ENCODE data around the gene MET.

Gene MET

GRCh38 chr7:116779216-116779615, 107.2 kb downstream of the MET start:
- TF ChIP-seq USF1 (IDR thresholded peaks at IDR 0.05) (no peak), EP300 (IDR thresholded peaks at IDR 0.05; ENCODE audit: borderline replicate concordance) (no peak), YY1 (IDR thresholded peaks at IDR 0.05; ENCODE audit: low read depth) (no peak), TAF1 (IDR thresholded peaks at IDR 0.05; ENCODE audit: low read depth) (no peak), TEAD4 (IDR thresholded peaks at IDR 0.05) (no peak), RAD21 (IDR thresholded peaks at IDR 0.05; ENCODE audit: low read depth) (no peak), ZBTB7A (IDR thresholded peaks at IDR 0.05; ENCODE audit: low read depth) (no peak), NFIC (IDR thresholded peaks at IDR 0.05) (no peak), REST (IDR thresholded peaks at IDR 0.05; ENCODE audit: low read depth) (no peak), CEBPB (IDR thresholded peaks at IDR 0.05) (no peak), FOXM1 (IDR thresholded peaks at IDR 0.05; ENCODE audit: borderline replicate concordance, low read depth) (no peak), CREB1 (IDR thresholded peaks at IDR 0.05; ENCODE audit: low read depth) (no peak), EGR1 (IDR thresholded peaks at IDR 0.05) (no peak), TCF12 (IDR thresholded peaks at IDR 0.05; ENCODE audit: low read depth) (no peak), MAX (IDR thresholded peaks at IDR 0.05) (no peak)

GRCh38 chr7:116779931-116780330, 107.9 kb downstream of the MET start:
- no peak for TF ChIP-seq MAX (IDR thresholded peaks at IDR 0.05)
- TF ChIP-seq TEAD4 (IDR thresholded peaks at IDR 0.05), result no peak
- TF ChIP-seq CREB1 (IDR thresholded peaks at IDR 0.05; ENCODE audit: low read depth), result no peak
- TF ChIP-seq YY1 (IDR thresholded peaks at IDR 0.05; ENCODE audit: low read depth), result no peak
- TF ChIP-seq EGR1 (IDR thresholded peaks at IDR 0.05), result no peak
- no peak for TF ChIP-seq TCF12 (IDR thresholded peaks at IDR 0.05; ENCODE audit: low read depth)
- TF ChIP-seq FOXM1 (IDR thresholded peaks at IDR 0.05; ENCODE audit: borderline replicate concordance, low read depth), result no peak
- TF ChIP-seq CEBPB (IDR thresholded peaks at IDR 0.05), result no peak
- no peak for TF ChIP-seq ZBTB7A (IDR thresholded peaks at IDR 0.05; ENCODE audit: low read depth)
- no peak for TF ChIP-seq RAD21 (IDR thresholded peaks at IDR 0.05; ENCODE audit: low read depth)
- no peak for TF ChIP-seq TAF1 (IDR thresholded peaks at IDR 0.05; ENCODE audit: low read depth)
- TF ChIP-seq EP300 (IDR thresholded peaks at IDR 0.05; ENCODE audit: borderline replicate concordance), result no peak
- TF ChIP-seq NFIC (IDR thresholded peaks at IDR 0.05), result no peak
- TF ChIP-seq USF1 (IDR thresholded peaks at IDR 0.05), result no peak
- TF ChIP-seq REST (IDR thresholded peaks at IDR 0.05; ENCODE audit: low read depth), result no peak

GRCh38 chr7:116780521-116780920, 108.5 kb downstream of the MET start:
- no peak for TF ChIP-seq YY1 (IDR thresholded peaks at IDR 0.05; ENCODE audit: low read depth)
- TF ChIP-seq CREB1 (IDR thresholded peaks at IDR 0.05; ENCODE audit: low read depth), result no peak
- no peak for TF ChIP-seq NFIC (IDR thresholded peaks at IDR 0.05)
- no peak for TF ChIP-seq EGR1 (IDR thresholded peaks at IDR 0.05)
- no peak for TF ChIP-seq TAF1 (IDR thresholded peaks at IDR 0.05; ENCODE audit: low read depth)
- no peak for TF ChIP-seq TCF12 (IDR thresholded peaks at IDR 0.05; ENCODE audit: low read depth)
- TF ChIP-seq RAD21 (IDR thresholded peaks at IDR 0.05; ENCODE audit: low read depth), result no peak
- TF ChIP-seq ZBTB7A (IDR thresholded peaks at IDR 0.05; ENCODE audit: low read depth), result no peak

- TF ChIP-seq CEBPB (IDR thresholded peaks at IDR 0.05) (no peak), USF1 (IDR thresholded peaks at IDR 0.05) (peak; percentile 80), ZBTB7A (IDR thresholded peaks at IDR 0.05; ENCODE audit: low read depth) (no peak), TAF1 (IDR thresholded peaks at IDR 0.05; ENCODE audit: low read depth) (no peak), EGR1 (IDR thresholded peaks at IDR 0.05) (no peak), MAX (IDR thresholded peaks at IDR 0.05) (peak; percentile 44; the same call in 1 of the 2 replicates), REST (IDR thresholded peaks at IDR 0.05; ENCODE audit: low read depth) (no peak), CREB1 (IDR thresholded peaks at IDR 0.05; ENCODE audit: low read depth) (no peak), NFIC (IDR thresholded peaks at IDR 0.05) (peak; percentile 14; the same call in 1 of the 2 replicates)
Measured at GRCh38 chr7:116780966-116781365, 109.0 kb downstream of the MET start.
